ENCODE results near the gene PPAN. TPM values are rescaled to one million over a fixed set of nuclear protein-coding genes. Genes with fewer than 3 reads are reported as not detected.

PPAN gene
- total RNA-seq, 2 donors from 2014 or later: 14.6 to 39.0 TPM

DNA sequence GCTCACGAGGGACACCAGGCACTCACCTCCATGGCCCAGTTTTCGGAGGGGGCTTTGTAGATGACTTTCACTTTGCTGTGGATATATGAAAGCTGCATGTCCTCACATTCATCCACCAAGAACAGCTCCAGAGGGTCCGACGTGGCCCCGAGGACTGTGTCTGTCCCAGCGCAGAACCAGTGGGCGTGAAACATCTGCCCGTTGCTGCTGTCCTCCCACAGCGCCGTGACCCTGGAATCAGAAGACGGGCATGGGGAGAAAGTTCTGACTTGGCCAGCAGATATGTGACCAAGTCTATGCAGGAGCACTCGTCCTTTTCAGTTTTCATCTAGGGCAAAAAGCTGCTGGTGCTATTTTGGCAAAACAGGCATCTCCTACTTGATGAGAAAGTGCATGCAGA is 43.3 kb downstream of the PPAN start:
- Histone ChIP-seq H3K36me3 (peaks cover 71% of the 10 kb centered on the region), H3K4me1 (ENCODE audit: control insufficient read depth in 1 of 2, low read depth in 2 of 2) (no peaks in the 10 kb centered on the region), H3K4me3 (no peak overlapping the region), H3K27me3 (replicated peaks; ENCODE audit: insufficient read depth) (no peaks in the 10 kb centered on the region), H3K27ac (no peak overlapping the region), H3K9me3 (no peaks in the 10 kb centered on the region)
- DNase-seq (ENCODE audit: low spot score) (no peak), ATAC-seq (ENCODE audit: insufficient number of reproducible peaks, low FRiP score, low read depth) (no peak)
- TF ChIP-seq, protein P1, sequence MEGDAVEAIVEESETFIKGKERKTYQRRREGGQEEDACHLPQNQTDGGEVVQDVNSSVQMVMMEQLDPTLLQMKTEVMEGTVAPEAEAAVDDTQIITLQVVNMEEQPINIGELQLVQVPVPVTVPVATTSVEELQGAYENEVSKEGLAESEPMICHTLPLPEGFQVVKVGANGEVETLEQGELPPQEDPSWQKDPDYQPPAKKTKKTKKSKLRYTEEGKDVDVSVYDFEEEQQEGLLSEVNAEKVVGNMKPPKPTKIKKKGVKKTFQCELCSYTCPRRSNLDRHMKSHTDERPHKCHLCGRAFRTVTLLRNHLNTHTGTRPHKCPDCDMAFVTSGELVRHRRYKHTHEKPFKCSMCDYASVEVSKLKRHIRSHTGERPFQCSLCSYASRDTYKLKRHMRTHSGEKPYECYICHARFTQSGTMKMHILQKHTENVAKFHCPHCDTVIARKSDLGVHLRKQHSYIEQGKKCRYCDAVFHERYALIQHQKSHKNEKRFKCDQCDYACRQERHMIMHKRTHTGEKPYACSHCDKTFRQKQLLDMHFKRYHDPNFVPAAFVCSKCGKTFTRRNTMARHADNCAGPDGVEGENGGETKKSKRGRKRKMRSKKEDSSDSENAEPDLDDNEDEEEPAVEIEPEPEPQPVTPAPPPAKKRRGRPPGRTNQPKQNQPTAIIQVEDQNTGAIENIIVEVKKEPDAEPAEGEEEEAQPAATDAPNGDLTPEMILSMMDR (IDR thresholded peaks at IDR 0.05): no peak

DNA sequence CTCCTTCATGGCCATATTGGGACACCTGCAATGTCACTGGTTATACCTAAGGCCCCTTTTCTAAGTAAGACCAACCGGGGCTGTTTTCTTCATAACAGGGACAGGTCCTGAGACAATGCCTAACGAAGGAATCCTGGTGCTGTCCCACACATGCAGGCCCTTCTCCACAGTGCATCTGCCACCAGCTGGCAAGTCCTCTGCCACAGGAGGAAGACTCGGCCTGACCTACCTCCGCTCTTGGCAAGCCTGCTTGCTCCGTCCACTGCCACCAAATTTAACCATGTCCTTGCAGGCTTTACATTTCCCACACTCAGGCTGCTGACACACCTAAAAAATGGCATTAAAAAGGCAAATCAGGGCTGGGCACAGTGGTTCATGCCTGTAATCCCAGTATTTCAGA is 45.4 kb downstream of the PPAN start:
- DNase-seq (ENCODE audit: low spot score) (no peak), ATAC-seq (ENCODE audit: insufficient number of reproducible peaks, low FRiP score, low read depth) (no peak)
- H3K36me3 ChIP-seq: peaks cover 71% of the 10 kb centered on the region
- H3K4me1 ChIP-seq (ENCODE audit: control insufficient read depth in 1 of 2, low read depth in 2 of 2): no peaks in the 10 kb centered on the region
- TF ChIP-seq, protein P1 (IDR thresholded peaks at IDR 0.05): no peak
- H3K9me3 ChIP-seq: no peaks in the 10 kb centered on the region
- H3K27ac ChIP-seq: no peak overlapping the region
- H3K27me3 ChIP-seq (replicated peaks; ENCODE audit: insufficient read depth): no peaks in the 10 kb centered on the region
- no peak overlapping the region for H3K4me3 ChIP-seq

DNA sequence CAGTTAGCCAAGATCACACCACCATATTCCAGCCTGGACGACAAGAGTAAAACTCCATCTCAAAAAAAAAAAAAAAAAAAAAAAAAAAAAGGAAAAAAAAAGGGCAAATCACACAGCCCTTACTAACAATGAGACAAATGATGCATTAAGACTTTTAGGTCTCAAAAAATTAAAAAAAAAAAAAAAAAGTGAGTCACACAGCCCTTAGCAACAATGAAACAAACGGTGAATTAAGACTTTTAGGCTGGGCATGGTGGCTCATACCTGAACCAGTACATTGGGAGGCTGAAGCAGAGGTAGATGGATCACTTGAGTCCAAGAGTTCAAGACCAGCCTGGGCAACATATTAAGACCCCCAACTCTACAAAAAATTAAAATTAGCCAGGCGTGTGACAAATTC is 45.9 kb downstream of the PPAN start:
- Histone ChIP-seq H3K27ac (no peak overlapping the region), H3K9me3 (no peaks in the 10 kb centered on the region), H3K4me3 (no peak overlapping the region), H3K36me3 (peaks cover 71% of the 10 kb centered on the region), H3K27me3 (replicated peaks; ENCODE audit: insufficient read depth) (no peaks in the 10 kb centered on the region), H3K4me1 (ENCODE audit: control insufficient read depth in 1 of 2, low read depth in 2 of 2) (no peaks in the 10 kb centered on the region)
- TF ChIP-seq, protein P1 (IDR thresholded peaks at IDR 0.05): no peak
- DNase-seq (ENCODE audit: low spot score): no peak
- no peak for ATAC-seq (ENCODE audit: insufficient number of reproducible peaks, low FRiP score, low read depth)

DNA sequence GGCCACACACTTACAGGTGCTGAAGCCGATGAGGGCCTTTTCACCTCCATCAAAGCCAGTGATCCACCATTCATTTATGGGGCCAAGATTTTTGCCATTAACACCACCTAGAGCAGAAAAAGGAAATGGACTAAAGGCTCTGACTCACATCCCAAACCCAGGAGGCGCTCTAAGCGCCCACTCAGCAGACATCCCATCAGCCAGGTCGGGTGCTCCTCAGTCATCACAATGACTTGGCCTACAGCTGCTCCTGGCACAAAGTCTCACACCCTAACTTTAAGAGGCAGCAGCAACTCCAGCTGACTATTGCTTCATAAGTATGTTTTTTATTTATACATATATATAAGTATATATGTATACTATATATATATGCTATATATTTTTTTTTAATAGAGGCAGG is 49.7 kb downstream of the PPAN start:
- Histone ChIP-seq H3K9me3 (no peaks in the 10 kb centered on the region), H3K4me3 (no peak overlapping the region), H3K27me3 (replicated peaks; ENCODE audit: insufficient read depth) (no peaks in the 10 kb centered on the region), H3K4me1 (ENCODE audit: control insufficient read depth in 1 of 2, low read depth in 2 of 2) (no peaks in the 10 kb centered on the region), H3K36me3 (peaks cover 82% of the 10 kb centered on the region), H3K27ac (no peak overlapping the region)
- TF ChIP-seq, protein P1 (IDR thresholded peaks at IDR 0.05): no peak
- no peak for ATAC-seq (ENCODE audit: insufficient number of reproducible peaks, low FRiP score, low read depth)
- DNase-seq (ENCODE audit: low spot score): no peak

DNA sequence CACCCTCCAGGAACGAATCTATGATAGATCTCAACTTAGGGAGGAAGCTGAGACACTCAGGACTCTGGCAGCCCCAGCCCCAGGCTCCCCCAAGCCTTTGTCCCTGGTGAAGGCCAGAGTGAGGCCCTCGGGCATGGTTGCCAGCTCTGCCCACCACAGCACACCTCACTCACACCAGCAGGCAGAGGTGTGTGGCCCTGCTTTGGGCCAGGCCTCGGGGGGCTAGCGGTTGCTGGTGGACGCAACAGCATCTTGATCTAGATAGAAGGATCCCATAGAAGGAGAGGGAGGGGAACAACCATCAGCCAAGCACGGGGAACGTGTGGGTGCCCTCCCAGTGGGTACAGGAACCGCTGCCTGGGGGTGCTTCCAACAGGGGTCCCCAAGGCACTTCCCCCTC is 51.9 kb downstream of the PPAN start:
- Histone ChIP-seq H3K4me1 (ENCODE audit: control insufficient read depth in 1 of 2, low read depth in 2 of 2) (no peaks in the 10 kb centered on the region), H3K36me3 (peaks cover 67% of the 10 kb centered on the region), H3K4me3 (no peak overlapping the region), H3K27ac (no peak overlapping the region), H3K9me3 (no peaks in the 10 kb centered on the region), H3K27me3 (replicated peaks; ENCODE audit: insufficient read depth) (no peaks in the 10 kb centered on the region)
- TF ChIP-seq, protein P1 (IDR thresholded peaks at IDR 0.05): no peak
- no peak for ATAC-seq (ENCODE audit: insufficient number of reproducible peaks, low FRiP score, low read depth)
- no peak for DNase-seq (ENCODE audit: low spot score)

All from thoracic aorta (tissue), 2 donors.